K562 (cell line): ENCODE results near the gene CACNA1A. TPM values are rescaled to one million over a fixed set of nuclear protein-coding genes. Genes with fewer than 3 reads are reported as not detected.

Experiments
- ATAC-seq: fragments of 200-7000 bp; cut with Tn5 transposase; 3 replicates; pipeline ENCODE4 v1.9.1; 2020; ENCODE audit warnings: moderate library complexity
- BruUV-seq: library from RNA; stranded (reverse); fragments of 400-500 nt; replicated peaks from 2 replicates; lab custom pipeline; 2021; lab: Mats Ljungman, UMichigan
- CTCF ChIA-PET: fragments of 300-600 bp; formaldehyde crosslinking; extraction: SDS; loops from one replicate; lab custom pipeline; 2021; ENCODE audit warnings: low intra/inter-chr PET ratio; lab: Yijun Ruan, JAX
- POLR2A ChIA-PET: fragments of 300-600, 350-650 bp; sonication (Branson Sonifier 250); formaldehyde crosslinking; extraction: SDS; loops from one replicate; lab custom pipeline; 2021; ENCODE audit warnings: antibody characterized with exemption, inconsistent platforms; lab: Yijun Ruan, JAX
- DNase-seq, 4 experiments: peaks; one replicate each; pipeline versions ENCODE4 v3.0.0 to v3.0.0-alpha.2; 2011 to 2018; ENCODE audit warnings: low spot score in 3 of 4, mixed read lengths in 3 of 4; ENCODE audit errors: extremely low read depth in 1 of 4
- FAIRE-seq: peaks from 2 replicates; lab custom pipeline; 2011; peaks lifted over from hg19 to GRCh38; lab: Jason Lieb, UNC
- H2AFZ ChIP-seq: 2 replicates; pipeline ENCODE4 v1.6.0; 2011; ENCODE audit warnings: low read depth, low read length, control low read depth, inconsistent platforms
- H3K27ac ChIP-seq: fragments of 200-600 bp; 3 replicates; pipeline ENCODE4 v1.8.0; 2011; ENCODE audit warnings: low read depth, mild to moderate bottlenecking, control low read depth, inconsistent platforms, low read length, moderate library complexity, mixed read lengths; ENCODE audit errors: extremely low read depth
- H3K27me3 ChIP-seq, 2 experiments: fragments of 300-600 bp in 1 of 2; 2 replicates in 1 of 2; 3 replicates in 1 of 2; pipeline versions ENCODE4 v1.6.0 to v1.8.0; 2011; ENCODE audit warnings: inconsistent platforms in 2 of 2, low read length in 2 of 2, mild to moderate bottlenecking in 1 of 2, mixed read lengths in 1 of 2, moderate library complexity in 1 of 2; ENCODE audit not compliant: control insufficient read depth in 2 of 2, insufficient read depth in 2 of 2
- H3K36me3 ChIP-seq: fragments of 300-600 bp; 3 replicates; pipeline ENCODE4 v1.8.0; 2011; ENCODE audit warnings: mild to moderate bottlenecking, low read length, inconsistent platforms; ENCODE audit not compliant: control insufficient read depth, insufficient read depth
- H3K4me1 ChIP-seq, 2 experiments: fragments of 200-600 bp in 1 of 2; replicated peaks in 1 of 2; 2 replicates in 1 of 2; 3 replicates in 1 of 2; pipeline versions ENCODE4 v1.5.1 to v1.8.0; 2011; ENCODE audit warnings: inconsistent platforms in 2 of 2, low read length in 2 of 2, mild to moderate bottlenecking in 1 of 2, mixed read lengths in 1 of 2, moderate library complexity in 1 of 2; ENCODE audit not compliant: control insufficient read depth in 2 of 2, insufficient read depth in 2 of 2
- H3K4me2 ChIP-seq: 2 replicates; pipeline ENCODE4 v1.6.1; 2011; ENCODE audit warnings: low read length, control low read depth, inconsistent platforms, mixed read lengths; ENCODE audit not compliant: insufficient read depth
- H3K4me3 ChIP-seq: fragments of 200-600 bp; sonication (generic), shearing (Covaris generic); 2 replicates; pipeline ENCODE4 v1.5.1; 2016; ENCODE audit warnings: control low read depth, inconsistent platforms
- H3K79me2 ChIP-seq: fragments of 200-600 bp; 3 replicates; pipeline ENCODE4 v1.8.0; 2011; ENCODE audit warnings: low read length, inconsistent platforms; ENCODE audit not compliant: control insufficient read depth, insufficient read depth
- H3K9ac ChIP-seq, 2 experiments: 2 replicates each; pipeline versions ENCODE4 v1.6.0 to v1.6.1; 2011; ENCODE audit warnings: low read depth in 2 of 2, low read length in 2 of 2, control low read depth in 1 of 2, inconsistent platforms in 1 of 2, mild to moderate bottlenecking in 1 of 2, mixed read lengths in 1 of 2; ENCODE audit not compliant: insufficient read depth in 1 of 2
- H3K9me1 ChIP-seq: one replicate; pipeline ENCODE4 v1.6.0; 2011; ENCODE audit warnings: inconsistent platforms, mild to moderate bottlenecking, low read length, moderate library complexity; ENCODE audit not compliant: control insufficient read depth, insufficient read depth
- H3K9me3 ChIP-seq: replicated peaks from 2 replicates; pipeline ENCODE4 v1.5.1; 2011; ENCODE audit warnings: low read depth, low read length, inconsistent platforms; ENCODE audit not compliant: control insufficient read depth, insufficient read depth
- H4K20me1 ChIP-seq: replicated peaks from 2 replicates; pipeline ENCODE4 v1.6.1; 2011; ENCODE audit warnings: low read length, inconsistent platforms, mixed read lengths; ENCODE audit not compliant: control insufficient read depth, insufficient read depth
- CBX5 ChIP-seq: IDR thresholded peaks from 2 replicates; pipeline ENCODE4 v1.6.1; 2014; ENCODE audit warnings: low read depth, borderline replicate concordance
- EP300 ChIP-seq: IDR thresholded peaks from 2 replicates; pipeline ENCODE4 v1.6.1; 2012; ENCODE audit warnings: low read length, improper control_type of control experiment
- GTF2E2 ChIP-seq: fragments of 200-800 bp; sonication (Bioruptor generic); IDR thresholded peaks from 2 replicates; pipeline ENCODE4 v1.6.1; 2016; ENCODE audit warnings: missing genetic modification characterization, missing compliant biosample characterization
- HDAC1 ChIP-seq, 2 experiments: fragments of 450-650 bp; IDR thresholded peaks; 2 replicates each; pipeline ENCODE4 v1.6.1; 2016 to 2017; ENCODE audit warnings: inconsistent platforms in 1 of 2, mild to moderate bottlenecking in 1 of 2, moderate library complexity in 1 of 2
- LEF1 ChIP-seq: fragments of 450-650 bp; IDR thresholded peaks from 2 replicates; pipeline ENCODE4 v1.6.1; 2016; ENCODE audit warnings: mild to moderate bottlenecking
- MYNN ChIP-seq, 2 experiments: sonication (generic); formaldehyde crosslinking in 1 of 2; IDR thresholded peaks; 2 replicates each; pipeline versions ENCODE4 v1.5.0 to v1.6.1; 2016 to 2020; ENCODE audit warnings: antibody characterized with exemption in 1 of 2, missing genetic modification reagents in 1 of 2
- NR4A1 ChIP-seq, 2 experiments: fragments of 250-450 bp in 1 of 2; fragments of 450-650 bp in 1 of 2; sonication (Bioruptor Pico) in 1 of 2; IDR thresholded peaks; 2 replicates each; pipeline versions ENCODE4 v1.4.0 to v1.6.1; 2016 to 2020; ENCODE audit warnings: mild to moderate bottlenecking in 2 of 2, missing compliant biosample characterization in 1 of 2, missing genetic modification characterization in 1 of 2, moderate library complexity in 1 of 2
- PCBP2 ChIP-seq: fragments of 200-400 bp; formaldehyde crosslinking; IDR thresholded peaks from 2 replicates; pipeline ENCODE4 v1.6.1; 2018; ENCODE audit warnings: low read length, low read depth, mild to moderate bottlenecking, moderate library complexity; ENCODE audit not compliant: poor library complexity, severe bottlenecking
- PHF20 ChIP-seq: fragments of 450-650 bp; IDR thresholded peaks from 2 replicates; pipeline ENCODE4 v1.6.1; 2018; ENCODE audit not compliant: partially characterized antibody
- SMARCA4 ChIP-seq: fragments of 450-650 bp; IDR thresholded peaks from 2 replicates; pipeline ENCODE4 v1.6.1; 2016
- STAT5B ChIP-seq: fragments of 250-450 bp; sonication (Bioruptor Pico); IDR thresholded peaks from 2 replicates; pipeline ENCODE4 v1.8.0; 2021; ENCODE audit warnings: mild to moderate bottlenecking, inconsistent platforms
- TAF1 ChIP-seq: IDR thresholded peaks from 2 replicates; pipeline ENCODE4 v1.6.1; 2011; ENCODE audit warnings: mild to moderate bottlenecking, low read length, moderate library complexity; ENCODE audit not compliant: insufficient read depth, control insufficient read depth, severe bottlenecking; ENCODE audit errors: extremely low read depth
- ZFPM2 ChIP-seq: fragments of 250-450 bp; sonication (Bioruptor Pico); IDR thresholded peaks from 2 replicates; pipeline ENCODE4 v1.5.1; 2022; ENCODE audit warnings: mild to moderate bottlenecking
- ZFX ChIP-seq: sonication (generic); formaldehyde crosslinking; IDR thresholded peaks from 2 replicates; pipeline ENCODE4 v1.8.0; 2022; ENCODE audit warnings: mild to moderate bottlenecking, missing genetic modification reagents, moderate library complexity
- ZNF217 ChIP-seq: sonication (generic); formaldehyde crosslinking; IDR thresholded peaks from 2 replicates; pipeline ENCODE4 v1.8.0; 2022; ENCODE audit warnings: mild to moderate bottlenecking, missing genetic modification reagents
- ZNF41 ChIP-seq: fragments of 250-450 bp; sonication (Bioruptor Pico); conservative IDR thresholded peaks from 2 replicates; pipeline ENCODE4 v1.4.0; 2020; ENCODE audit warnings: mild to moderate bottlenecking
- ZNF431 ChIP-seq: sonication (generic); formaldehyde crosslinking; IDR thresholded peaks from 2 replicates; pipeline ENCODE4 v1.8.0; 2022; ENCODE audit warnings: mild to moderate bottlenecking, missing genetic modification reagents
- WGBS: fragments of 100-300 bp; shearing (Covaris generic); methylation state at CpG from one replicate; pipeline ENCODE4 v1.1.6; 2016; ENCODE audit warnings: low coverage, mixed read lengths; ENCODE audit not compliant: insufficient coverage; ENCODE audit errors: missing lambda C conversion rate; 5-methylcytosine and 5-hydroxymethylcytosine counted together
- in situ Hi-C: fragments of 300-500 bp; cut with MboI; formaldehyde crosslinking; loops from 4 replicates; pipeline ENCODE4 v1.15.0; 2018; ENCODE audit warnings: inconsistent platforms, mixed read lengths
- intact Hi-C: fragments of 100-400 bp; cut with micrococcal nuclease; formaldehyde crosslinking; loops from 2 replicates; pipeline ENCODE4 v1.14.2; 2022
- polyA plus RNA-seq, 8 experiments: library from polyadenylated mRNA; depleted of rRNA in 4 of 8; stranded (reverse) in 5 of 8; unstranded in 3 of 8; fragments of >200 nt; fragmentation: Nextera tagmentation in 2 of 8; fragmentation: Illumina TruSeq in 1 of 8; extraction: Ambion mirVana in 2 of 8; extraction: Trizol in 1 of 8; gene quantifications; 2 replicates each; pipeline versions ENCODE4 v1.2.1 to v1.2.3, GENCODE V29; 2011 to 2014; ENCODE audit warnings: inconsistent platforms in 1 of 8, missing spikeins in 1 of 8
- total RNA-seq, 7 experiments: library from RNA; depleted of rRNA in 6 of 7; stranded (reverse); fragments of >200 nt in 6 of 7; fragmentation: Illumina TruSeq in 2 of 7; extraction: Trizol in 2 of 7; gene quantifications; 2 replicates each; pipeline versions ENCODE4 v1.2.1 to v1.2.3, GENCODE V29; 2011 to 2021; ENCODE audit warnings: low replicate concordance in 1 of 7
- TF ChIP-seq, protein P1 (sequence below): fragments of 150-350 bp; conservative IDR thresholded peaks from 2 replicates; pipeline ENCODE4 v1.6.1; 2014; ENCODE audit warnings: low read length
- TF ChIP-seq, protein P2 (sequence below): fragments of 450-650 bp; IDR thresholded peaks from 2 replicates; pipeline ENCODE4 v1.6.1; 2017; ENCODE audit warnings: antibody characterized with exemption

CACNA1A gene
- total and polyA plus RNA-seq, 9 of the 15 experiments (the other 6 are each of a cell fraction or from before 2014, with no cell fraction given), result 0.03 to 0.20 (median 0.09) TPM; not detected in 1

DNA sequence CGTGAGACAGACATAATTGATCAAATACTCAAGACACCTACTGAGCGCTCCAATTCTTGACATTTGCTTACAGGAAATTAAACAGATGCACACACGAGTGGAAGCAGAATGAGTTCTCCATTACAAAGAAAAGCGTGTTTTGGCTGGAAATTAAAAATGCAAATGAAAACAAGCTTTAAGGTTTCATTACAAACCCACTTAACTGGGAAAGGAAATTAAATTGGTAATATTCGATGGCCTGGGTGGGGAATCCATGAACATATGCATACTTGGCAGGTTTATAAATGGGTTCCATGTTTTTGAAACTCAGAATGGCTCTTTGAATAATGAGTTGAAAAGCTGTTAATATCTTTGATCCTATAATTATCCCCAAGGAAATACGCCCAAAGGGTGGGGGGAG lies 178.0 kb downstream of the CACNA1A start:
- H3K27ac ChIP-seq, result no peak overlapping the region
- intact Hi-C loops (no loop called here), in situ Hi-C loops (no loop called here)
- no peak overlapping the region for H3K9ac ChIP-seq
- H3K79me2 ChIP-seq, result no peaks in the 10 kb centered on the region
- ChIA-PET CTCF (no interaction called here), POLR2A (interaction anchor here (0.6 kb wide), 1 partner anchor 242 kb away, joined by 3 read pairs; no protein-coding TSS in a partner anchor)
- no peak overlapping the region for H3K4me3 ChIP-seq
- no peak overlapping the region for H3K4me2 ChIP-seq
- BruUV-seq, result no TSS peak
- H2AFZ ChIP-seq, result no peak overlapping the region
- H3K4me1 ChIP-seq, result no peaks in the 10 kb centered on the region
- 2% methylated on average over 6 of the region's 6 CpGs for WGBS
- ATAC-seq, result no peak
- peaks cover 0 to 26% of the 10 kb centered on the region in 2 experiments; a peak in 3 of 5 replicates for H3K27me3 ChIP-seq
- H4K20me1 ChIP-seq, result no peaks in the 10 kb centered on the region
- H3K9me3 ChIP-seq, result no peaks in the 10 kb centered on the region
- H3K36me3 ChIP-seq, result no peaks in the 10 kb centered on the region
- no peaks in the 10 kb centered on the region for H3K9me1 ChIP-seq
- FAIRE-seq, result no peak
- DNase-seq, result no peak
- TF ChIP-seq PCBP2 (no peak), STAT5B (CRISPR knock-in tag) (no peak), ZNF41 (CRISPR knock-in tag) (no peak), LEF1 (no peak), SMARCA4 (no peak), ZFPM2 (CRISPR knock-in tag) (no peak), TAF1 (no peak), PHF20 (no peak), CBX5 (no peak), MYNN (IDR thresholded peaks at IDR 0.05) (no peak), MYNN (CRISPR knock-in tag; IDR thresholded peaks at IDR 0.05) (no peak), GTF2E2 (no peak), ZFX (no peak), ZNF431 (CRISPR knock-in tag) (no peak), ZNF217 (CRISPR knock-in tag) (no peak), HDAC1 (IDR thresholded peaks at IDR 0.05) (no peak), NR4A1 (CRISPR knock-in tag; IDR thresholded peaks at IDR 0.05) (no peak), NR4A1 (tag; IDR thresholded peaks at IDR 0.05) (no peak), EP300 (no peak)
- TF ChIP-seq, protein P1, sequence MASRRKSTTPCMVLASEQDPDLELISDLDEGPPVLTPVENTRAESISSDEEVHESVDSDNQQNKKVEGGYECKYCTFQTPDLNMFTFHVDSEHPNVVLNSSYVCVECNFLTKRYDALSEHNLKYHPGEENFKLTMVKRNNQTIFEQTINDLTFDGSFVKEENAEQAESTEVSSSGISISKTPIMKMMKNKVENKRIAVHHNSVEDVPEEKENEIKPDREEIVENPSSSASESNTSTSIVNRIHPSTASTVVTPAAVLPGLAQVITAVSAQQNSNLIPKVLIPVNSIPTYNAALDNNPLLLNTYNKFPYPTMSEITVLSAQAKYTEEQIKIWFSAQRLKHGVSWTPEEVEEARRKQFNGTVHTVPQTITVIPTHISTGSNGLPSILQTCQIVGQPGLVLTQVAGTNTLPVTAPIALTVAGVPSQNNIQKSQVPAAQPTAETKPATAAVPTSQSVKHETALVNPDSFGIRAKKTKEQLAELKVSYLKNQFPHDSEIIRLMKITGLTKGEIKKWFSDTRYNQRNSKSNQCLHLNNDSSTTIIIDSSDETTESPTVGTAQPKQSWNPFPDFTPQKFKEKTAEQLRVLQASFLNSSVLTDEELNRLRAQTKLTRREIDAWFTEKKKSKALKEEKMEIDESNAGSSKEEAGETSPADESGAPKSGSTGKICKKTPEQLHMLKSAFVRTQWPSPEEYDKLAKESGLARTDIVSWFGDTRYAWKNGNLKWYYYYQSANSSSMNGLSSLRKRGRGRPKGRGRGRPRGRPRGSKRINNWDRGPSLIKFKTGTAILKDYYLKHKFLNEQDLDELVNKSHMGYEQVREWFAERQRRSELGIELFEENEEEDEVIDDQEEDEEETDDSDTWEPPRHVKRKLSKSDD, result no peak
- TF ChIP-seq, protein P2, sequence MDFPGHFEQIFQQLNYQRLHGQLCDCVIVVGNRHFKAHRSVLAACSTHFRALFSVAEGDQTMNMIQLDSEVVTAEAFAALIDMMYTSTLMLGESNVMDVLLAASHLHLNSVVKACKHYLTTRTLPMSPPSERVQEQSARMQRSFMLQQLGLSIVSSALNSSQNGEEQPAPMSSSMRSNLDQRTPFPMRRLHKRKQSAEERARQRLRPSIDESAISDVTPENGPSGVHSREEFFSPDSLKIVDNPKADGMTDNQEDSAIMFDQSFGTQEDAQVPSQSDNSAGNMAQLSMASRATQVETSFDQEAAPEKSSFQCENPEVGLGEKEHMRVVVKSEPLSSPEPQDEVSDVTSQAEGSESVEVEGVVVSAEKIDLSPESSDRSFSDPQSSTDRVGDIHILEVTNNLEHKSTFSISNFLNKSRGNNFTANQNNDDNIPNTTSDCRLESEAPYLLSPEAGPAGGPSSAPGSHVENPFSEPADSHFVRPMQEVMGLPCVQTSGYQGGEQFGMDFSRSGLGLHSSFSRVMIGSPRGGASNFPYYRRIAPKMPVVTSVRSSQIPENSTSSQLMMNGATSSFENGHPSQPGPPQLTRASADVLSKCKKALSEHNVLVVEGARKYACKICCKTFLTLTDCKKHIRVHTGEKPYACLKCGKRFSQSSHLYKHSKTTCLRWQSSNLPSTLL, result no peak
